Activated CD4-positive, alpha-beta T cell treated with anti-CD3 and anti-CD28 coated beads, Interleukin-2, amount 50 U/mL, for 16 hours (primary cell): ENCODE data around the gene EPS8.

Experiments used
- DNase-seq: peaks from one replicate; pipeline ENCODE4 v3.0.0-alpha.2; 2020

Gene EPS8

GRCh38 chr12:15789220-15790171 lies at the start of gene EPS8:
EPS8 (minus strand) TSS chr12:15789388; CDS start chr12:15682951, 106,437 bp downstream.
- peak; percentile 86 for DNase-seq

- no peak for DNase-seq
These were observed 48.1 kb upstream of the EPS8 start for GRCh38 chr12:15837141-15837790.

- DNase-seq = no peak
These were observed 45.4 kb upstream of the EPS8 start for GRCh38 chr12:15834575-15834974.

GRCh38 chr12:15831315-15831978 lies 42.3 kb upstream of the EPS8 start:
- DNase-seq = no peak

GRCh38 chr12:15830538-15830937 lies 41.4 kb upstream of the EPS8 start:
- no peak for DNase-seq

GRCh38 chr12:15829949-15830348 lies 40.8 kb upstream of the EPS8 start:
- DNase-seq = no peak

- no peak for DNase-seq
These were observed 40.1 kb upstream of the EPS8 start for GRCh38 chr12:15829255-15829654.

- no peak for DNase-seq
These were observed 37.9 kb upstream of the EPS8 start for GRCh38 chr12:15827136-15827535.

- no peak for DNase-seq
These were observed 35.3 kb upstream of the EPS8 start for GRCh38 chr12:15824516-15824915.

- DNase-seq = no peak
These were observed 34.4 kb upstream of the EPS8 start for GRCh38 chr12:15823360-15824128.

GRCh38 chr12:15819644-15820437 lies 30.7 kb upstream of the EPS8 start:
- DNase-seq = no peak

- DNase-seq = no peak
These were observed 29.2 kb upstream of the EPS8 start for GRCh38 chr12:15818418-15818817.

- DNase-seq = no peak
These were observed 26.5 kb upstream of the EPS8 start for GRCh38 chr12:15815730-15816129.

- no peak for DNase-seq
These were observed 22.3 kb upstream of the EPS8 start for GRCh38 chr12:15811214-15812127.

GRCh38 chr12:15808652-15809051 lies 19.5 kb upstream of the EPS8 start:
- DNase-seq = no peak

- DNase-seq = no peak
These were observed 19.1 kb upstream of the EPS8 start for GRCh38 chr12:15808250-15808649.

- DNase-seq = no peak
These were observed 17.6 kb upstream of the EPS8 start for GRCh38 chr12:15806826-15807225.

GRCh38 chr12:15801770-15802744 lies 12.9 kb upstream of the EPS8 start:
- no peak for DNase-seq

- no peak for DNase-seq
These were observed 11.1 kb upstream of the EPS8 start for GRCh38 chr12:15800278-15800677.

GRCh38 chr12:15797818-15798217 lies 8.6 kb upstream of the EPS8 start:
- DNase-seq = no peak
